Suprapubic skin (tissue), 4 donors: ENCODE data around the gene UGT1A6. TPM values are rescaled to one million over a fixed set of nuclear protein-coding genes. Genes with fewer than 3 reads are reported as not detected.

ENCODE experiments used
- DNase-seq, 2 donors: peaks; one replicate each; pipeline ENCODE4 v3.0.0-alpha.2; 2019; ENCODE audit warnings: low spot score in 2 of 2
- H3K27ac ChIP-seq: fragments of 200-600 bp; sonication (generic); one replicate; pipeline ENCODE4 v1.5.1; 2019
- H3K27me3 ChIP-seq: fragments of 200-600 bp; sonication (generic); one replicate; pipeline ENCODE4 v1.5.1; 2019
- H3K36me3 ChIP-seq: fragments of 200-600 bp; sonication (generic); one replicate; pipeline ENCODE4 v1.5.1; 2019
- H3K4me1 ChIP-seq: fragments of 200-600 bp; sonication (generic); one replicate; pipeline ENCODE4 v1.5.1; 2019
- H3K4me3 ChIP-seq: fragments of 200-600 bp; sonication (generic); one replicate; pipeline ENCODE4 v1.5.1; 2019; ENCODE audit warnings: mild to moderate bottlenecking
- H3K9me3 ChIP-seq: fragments of 200-600 bp; sonication (generic); one replicate; pipeline ENCODE4 v1.5.1; 2019
- EP300 ChIP-seq: sonication (generic); formaldehyde crosslinking; IDR thresholded peaks from one replicate; pipeline ENCODE4 v1.6.1; 2017; ENCODE audit warnings: antibody characterized with exemption
- POLR2A ChIP-seq, 2 donors: fragments of 450-650 bp; IDR thresholded peaks; one replicate each; pipeline ENCODE4 v1.6.1; 2017; ENCODE audit warnings: antibody characterized with exemption in 2 of 2, mild to moderate bottlenecking in 2 of 2, moderate library complexity in 2 of 2
- POLR2AphosphoS5 ChIP-seq, 3 donors: sonication (generic); formaldehyde crosslinking; IDR thresholded peaks; one replicate each; pipeline ENCODE4 v1.6.1; 2017; ENCODE audit warnings: antibody characterized with exemption in 3 of 3
- WGBS: methylation state at CpG from one replicate; pipeline ENCODE4 v1.1.5; 2018; 5-methylcytosine and 5-hydroxymethylcytosine counted together
- total RNA-seq, 4 donors: library from RNA; depleted of rRNA; stranded (reverse); fragments of >200 nt; gene quantifications; one replicate each; pipeline ENCODE4 v1.1.0, GENCODE V29; 2016
- TF ChIP-seq, protein P1 (sequence below), 2 donors: fragments of 200-600 bp in 1 of 2; fragments of 450-650 bp in 1 of 2; sonication (generic) in 1 of 2; IDR thresholded peaks; one replicate each; pipeline ENCODE4 v1.5.1; 2016 to 2019; ENCODE audit warnings: antibody characterized with exemption in 2 of 2, mild to moderate bottlenecking in 1 of 2, moderate library complexity in 1 of 2

The UGT1A6 gene
- total RNA-seq, 4 donors from 2014 or later, result 7.4 to 26.3 (median 19.5) TPM

- TF ChIP-seq POLR2AphosphoS5 (IDR thresholded peaks at IDR 0.05) (no peak), POLR2A (IDR thresholded peaks at IDR 0.05) (no peak), EP300 (no peak)
- TF ChIP-seq, protein P1, sequence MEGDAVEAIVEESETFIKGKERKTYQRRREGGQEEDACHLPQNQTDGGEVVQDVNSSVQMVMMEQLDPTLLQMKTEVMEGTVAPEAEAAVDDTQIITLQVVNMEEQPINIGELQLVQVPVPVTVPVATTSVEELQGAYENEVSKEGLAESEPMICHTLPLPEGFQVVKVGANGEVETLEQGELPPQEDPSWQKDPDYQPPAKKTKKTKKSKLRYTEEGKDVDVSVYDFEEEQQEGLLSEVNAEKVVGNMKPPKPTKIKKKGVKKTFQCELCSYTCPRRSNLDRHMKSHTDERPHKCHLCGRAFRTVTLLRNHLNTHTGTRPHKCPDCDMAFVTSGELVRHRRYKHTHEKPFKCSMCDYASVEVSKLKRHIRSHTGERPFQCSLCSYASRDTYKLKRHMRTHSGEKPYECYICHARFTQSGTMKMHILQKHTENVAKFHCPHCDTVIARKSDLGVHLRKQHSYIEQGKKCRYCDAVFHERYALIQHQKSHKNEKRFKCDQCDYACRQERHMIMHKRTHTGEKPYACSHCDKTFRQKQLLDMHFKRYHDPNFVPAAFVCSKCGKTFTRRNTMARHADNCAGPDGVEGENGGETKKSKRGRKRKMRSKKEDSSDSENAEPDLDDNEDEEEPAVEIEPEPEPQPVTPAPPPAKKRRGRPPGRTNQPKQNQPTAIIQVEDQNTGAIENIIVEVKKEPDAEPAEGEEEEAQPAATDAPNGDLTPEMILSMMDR (IDR thresholded peaks at IDR 0.05), result no peak
- Histone ChIP-seq H3K9me3 (no peaks in the 10 kb centered on the region), H3K36me3 (no peaks in the 10 kb centered on the region), H3K27me3 (no peaks in the 10 kb centered on the region), H3K27ac (no peak overlapping the region), H3K4me1 (no peaks in the 10 kb centered on the region), H3K4me3 (no peak overlapping the region)
- peak; percentile 44 to 69 for DNase-seq
- 71% methylated on average over 5 of the region's 18 CpGs for WGBS
Measured at GRCh38 chr2:233819884-233820773, 127.4 kb downstream of the UGT1A6 start.

GRCh38 chr2:233820774-233821105, 128.1 kb downstream of the UGT1A6 start:
- WGBS, result 84% methylated on average over 5 of the region's 6 CpGs
- DNase-seq, result peak in 1 of 2 donors; percentile 52

DNA sequence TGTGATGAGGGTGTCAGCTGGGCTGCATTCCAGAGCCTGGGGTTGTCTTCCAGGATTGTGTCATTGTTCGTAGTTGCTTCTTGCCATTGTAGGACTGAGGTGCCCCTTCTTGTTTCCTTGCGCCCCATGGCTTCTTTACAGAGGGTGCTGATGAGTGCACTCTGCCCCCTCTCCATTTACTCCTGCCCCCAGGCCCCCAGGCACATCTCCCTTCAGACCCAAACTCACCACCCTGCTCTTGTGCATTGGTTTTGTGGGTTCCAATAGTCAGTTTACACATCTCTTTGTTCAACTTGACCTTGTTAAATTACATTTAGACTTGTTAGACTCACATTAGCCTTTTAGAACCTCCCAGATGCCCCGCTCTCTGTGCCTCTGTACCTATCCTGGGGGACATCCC, 128.5 kb downstream of the UGT1A6 start:
- Histone ChIP-seq H3K9me3 (peaks cover under 1% of the 10 kb centered on the region), H3K4me3 (no peak overlapping the region), H3K4me1 (no peaks in the 10 kb centered on the region), H3K27ac (no peak overlapping the region), H3K36me3 (no peaks in the 10 kb centered on the region), H3K27me3 (no peaks in the 10 kb centered on the region)
- peak; percentile 9 to 34 for DNase-seq
- 89% methylated on average over 3 of the region's 3 CpGs for WGBS
- TF ChIP-seq POLR2A (IDR thresholded peaks at IDR 0.05) (no peak), EP300 (no peak), POLR2AphosphoS5 (IDR thresholded peaks at IDR 0.05) (no peak)
- TF ChIP-seq, protein P1 (IDR thresholded peaks at IDR 0.05), result no peak

More at GRCh38 chr2:233820774-233821105, 128.1 kb downstream of the UGT1A6 start:
- H3K4me3 ChIP-seq, result no peak overlapping the region
- no peak overlapping the region for H3K27ac ChIP-seq
- H3K27me3 ChIP-seq, result no peaks in the 10 kb centered on the region
- no peaks in the 10 kb centered on the region for H3K9me3 ChIP-seq
- no peaks in the 10 kb centered on the region for H3K36me3 ChIP-seq
- no peak for TF ChIP-seq POLR2AphosphoS5 (IDR thresholded peaks at IDR 0.05)
- TF ChIP-seq, protein P1 (IDR thresholded peaks at IDR 0.05), result no peak
- no peak for TF ChIP-seq EP300
- no peak for TF ChIP-seq POLR2A (IDR thresholded peaks at IDR 0.05)
- H3K4me1 ChIP-seq, result no peaks in the 10 kb centered on the region

GRCh38 chr2:233821709-233822100, 129.0 kb downstream of the UGT1A6 start:
- peak; percentile 24 to 57 for DNase-seq
- no peaks in the 10 kb centered on the region for H3K36me3 ChIP-seq
- no peak overlapping the region for H3K4me3 ChIP-seq
- no peaks in the 10 kb centered on the region for H3K4me1 ChIP-seq
- peaks cover 3% of the 10 kb centered on the region for H3K9me3 ChIP-seq
- 98% methylated on average over 6 of the region's 8 CpGs for WGBS
- H3K27me3 ChIP-seq, result no peaks in the 10 kb centered on the region
- no peak overlapping the region for H3K27ac ChIP-seq
- TF ChIP-seq POLR2AphosphoS5 (IDR thresholded peaks at IDR 0.05) (no peak), EP300 (no peak), POLR2A (IDR thresholded peaks at IDR 0.05) (no peak)
- TF ChIP-seq, protein P1 (IDR thresholded peaks at IDR 0.05), result no peak

GRCh38 chr2:233822101-233822771, 129.5 kb downstream of the UGT1A6 start:
- H3K27me3 ChIP-seq, result no peaks in the 10 kb centered on the region
- H3K27ac ChIP-seq, result no peak overlapping the region
- H3K4me1 ChIP-seq, result no peaks in the 10 kb centered on the region
- H3K36me3 ChIP-seq, result no peaks in the 10 kb centered on the region
- H3K4me3 ChIP-seq, result no peak overlapping the region
- 94% methylated on average over 2 of the region's 21 CpGs for WGBS
- DNase-seq, result peak; percentile 39 to 73
- TF ChIP-seq POLR2AphosphoS5 (IDR thresholded peaks at IDR 0.05) (no peak), EP300 (no peak), POLR2A (IDR thresholded peaks at IDR 0.05) (no peak)
- TF ChIP-seq, protein P1 (IDR thresholded peaks at IDR 0.05), result no peak
- H3K9me3 ChIP-seq, result peaks cover 3% of the 10 kb centered on the region
